Neural progenitor cell (in vitro differentiated cells): ENCODE measurements around the gene IGFALS.

Experiments
- CTCF ChIP-seq: fragments of 200-600 bp; sonication (generic); IDR thresholded peaks from 2 replicates; pipeline ENCODE4 v1.5.1; 2017; ENCODE audit warnings: antibody characterized with exemption, mild to moderate bottlenecking
- EZH2 ChIP-seq: fragments of 200-600 bp; sonication (generic); IDR thresholded peaks from 2 replicates; pipeline ENCODE4 v1.6.1; 2017; ENCODE audit warnings: antibody characterized with exemption, mild to moderate bottlenecking, moderate library complexity

- TF ChIP-seq CTCF (no peak), EZH2 (no peak)
Observed at GRCh38 chr16:1788708-1789100, 4.8 kb downstream of the IGFALS start.
